GM10266 (cell line): ENCODE measurements around the gene IL23R.

ENCODE experiments used
- DNase-seq: peaks from one replicate; pipeline ENCODE4 v3.0.0; 2012; ENCODE audit errors: extremely low spot score
- CTCF ChIP-seq: IDR thresholded peaks from 2 replicates; pipeline ENCODE4 v1.5.1; 2012; ENCODE audit warnings: mild to moderate bottlenecking, low read depth; ENCODE audit not compliant: control insufficient read depth, insufficient read depth; ENCODE audit errors: missing control alignments

The IL23R gene

GRCh38 chr1:67209521-67209920, 43.3 kb downstream of the IL23R start:
- no peak for DNase-seq
- no peak for TF ChIP-seq CTCF

GRCh38 chr1:67211589-67212563, 45.6 kb downstream of the IL23R start:
- peak; percentile 43 for TF ChIP-seq CTCF
- peak; percentile 26 for DNase-seq

- TF ChIP-seq CTCF = peak; percentile 21
- DNase-seq = no peak
Observed at GRCh38 chr1:67213164-67213563, 46.9 kb downstream of the IL23R start.

GRCh38 chr1:67213948-67214347, 47.7 kb downstream of the IL23R start:
- DNase-seq = no peak

GRCh38 chr1:67214420-67215174, 48.3 kb downstream of the IL23R start:
- peak; percentile 11 for DNase-seq
- TF ChIP-seq CTCF = peak; percentile 53

More at GRCh38 chr1:67213948-67214347, 47.7 kb downstream of the IL23R start:
- TF ChIP-seq CTCF = no peak

GRCh38 chr1:67216401-67216800, 50.1 kb downstream of the IL23R start:
- DNase-seq = no peak
- TF ChIP-seq CTCF = no peak
